ENCODE data around the gene THOP1. TPM values are rescaled to one million over a fixed set of nuclear protein-coding genes. Genes with fewer than 3 reads are reported as not detected.

The THOP1 gene
- total and polyA plus RNA-seq, 12 donors = 23.1 to 138 (median 46.2) TPM

DNA sequence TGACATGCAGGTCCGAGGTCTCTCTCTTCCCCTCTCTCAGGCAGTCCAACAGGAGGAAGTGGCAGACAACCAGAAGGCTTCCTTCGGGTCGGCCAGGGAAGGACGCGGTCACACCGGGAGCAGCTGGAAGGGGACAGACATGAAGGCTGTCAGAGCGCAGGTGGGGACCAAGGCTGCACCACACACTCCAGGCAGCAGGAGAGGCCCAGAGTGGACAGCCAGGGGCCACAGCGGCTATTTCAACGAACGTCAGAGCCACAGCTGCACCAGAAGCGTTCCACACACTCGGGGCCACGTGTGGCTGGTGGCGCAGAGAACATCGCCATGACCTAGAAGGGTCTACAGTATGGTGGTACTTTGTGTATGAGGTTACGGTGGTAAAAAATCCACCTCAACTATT, 29.5 kb upstream of the THOP1 start:
- H3K4me3 ChIP-seq = no peak overlapping the region
- no peaks in the 10 kb centered on the region for H3K27me3 ChIP-seq
- H3K27ac ChIP-seq = no peak overlapping the region
- WGBS, 4 donors = 91 to 95% (median 92%) methylated on average over 16 of the region's 16 CpGs
- no peaks in the 10 kb centered on the region for H3K4me1 ChIP-seq (replicated peaks in 1 of 2)
- TF ChIP-seq POLR2A (IDR thresholded peaks at IDR 0.05) (no peak), CTCF (IDR thresholded peaks at IDR 0.05) (no peak)
- H3K9me3 ChIP-seq (replicated peaks in 1 of 3) = no peaks in the 10 kb centered on the region
- no peak for DNase-seq
- intact Hi-C loops (cut with DNase I) = no loop called here
- peaks cover 0 to 36% of the 10 kb centered on the region in 2 donors for H3K36me3 ChIP-seq (replicated peaks in 1 of 2)

DNA sequence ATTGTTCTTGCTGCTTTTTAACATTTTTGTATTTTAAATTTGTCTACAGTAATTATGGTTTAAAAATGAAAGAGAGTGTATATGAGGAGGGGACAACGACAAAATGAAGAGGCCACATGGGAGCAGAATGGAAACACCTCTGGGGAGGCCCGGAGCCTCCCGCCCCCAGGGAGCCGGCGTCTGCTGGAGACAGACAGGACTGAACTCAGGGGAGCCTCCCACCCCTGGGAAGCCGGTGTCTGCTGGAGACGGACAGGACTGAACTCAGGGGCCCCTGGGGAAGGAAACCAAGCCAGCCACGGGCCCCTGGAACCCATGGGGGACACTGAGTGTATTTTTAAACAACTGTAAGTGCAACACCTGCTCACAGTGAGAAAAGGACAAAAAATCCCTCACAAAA, 28.8 kb upstream of the THOP1 start:
- WGBS, 4 donors = 76 to 96% (median 88%) methylated on average over 7 to 8 of the region's 8 CpGs
- Histone ChIP-seq H3K4me3 (no peak overlapping the region), H3K27me3 (no peaks in the 10 kb centered on the region), H3K36me3 (replicated peaks in 1 of 2) (peaks cover 0 to 43% of the 10 kb centered on the region in 2 donors), H3K27ac (no peak overlapping the region), H3K4me1 (replicated peaks in 1 of 2) (no peaks in the 10 kb centered on the region), H3K9me3 (replicated peaks in 1 of 3) (no peaks in the 10 kb centered on the region)
- TF ChIP-seq CTCF (IDR thresholded peaks at IDR 0.05) (no peak), POLR2A (IDR thresholded peaks at IDR 0.05) (no peak)
- intact Hi-C loops (cut with DNase I) = no loop called here
- no peak for DNase-seq

GRCh38 chr19:2756921-2757881, 28.1 kb upstream of the THOP1 start:
- no peak overlapping the region for H3K27ac ChIP-seq
- DNase-seq = no peak
- no peak overlapping the region for H3K4me3 ChIP-seq
- 95 to 97% (median 96%) methylated on average over 39 to 48 of the region's 48 CpGs for WGBS, 4 donors
- no peaks in the 10 kb centered on the region for H3K27me3 ChIP-seq
- intact Hi-C loops (cut with DNase I) = no loop called here
- no peaks in the 10 kb centered on the region for H3K4me1 ChIP-seq (replicated peaks in 1 of 2)
- TF ChIP-seq POLR2A (IDR thresholded peaks at IDR 0.05) (no peak), CTCF (IDR thresholded peaks at IDR 0.05) (no peak)
- H3K9me3 ChIP-seq (replicated peaks in 1 of 3) = no peaks in the 10 kb centered on the region
- H3K36me3 ChIP-seq (replicated peaks in 1 of 2) = peaks cover 0 to 46% of the 10 kb centered on the region in 2 donors

GRCh38 chr19:2758601-2759313, 26.5 kb upstream of the THOP1 start:
- no peaks in the 10 kb centered on the region for H3K4me1 ChIP-seq (replicated peaks in 1 of 2)
- no peaks in the 10 kb centered on the region for H3K27me3 ChIP-seq
- no peak overlapping the region for H3K4me3 ChIP-seq
- peaks cover 0 to 60% of the 10 kb centered on the region in 2 donors for H3K36me3 ChIP-seq (replicated peaks in 1 of 2)
- DNase-seq = no peak
- 92 to 95% (median 94%) methylated on average over 17 of the region's 17 CpGs for WGBS, 4 donors
- H3K9me3 ChIP-seq (replicated peaks in 1 of 3) = no peaks in the 10 kb centered on the region
- intact Hi-C loops (cut with DNase I) = no loop called here
- TF ChIP-seq CTCF (IDR thresholded peaks at IDR 0.05) (no peak), POLR2A (IDR thresholded peaks at IDR 0.05) (no peak)
- no peak overlapping the region for H3K27ac ChIP-seq

All from adrenal gland (tissue), 12 donors.